Stomach smooth muscle (tissue), 2 donors: ENCODE data around the gene ANK2.

Experiments used
- H3K27ac ChIP-seq: one replicate; pipeline ENCODE4 v1.7.0; 2013; ENCODE audit warnings: mild to moderate bottlenecking, low read length, inconsistent platforms
- H3K27me3 ChIP-seq, 2 donors: one replicate each; pipeline ENCODE4 v1.7.0; 2013; ENCODE audit warnings: low read length in 2 of 2; ENCODE audit not compliant: insufficient read depth in 2 of 2, control insufficient read depth in 1 of 2
- H3K36me3 ChIP-seq, 2 donors: one replicate each; pipeline ENCODE4 v1.7.0; 2013; ENCODE audit warnings: low read length in 2 of 2; ENCODE audit not compliant: control insufficient read depth in 2 of 2, insufficient read depth in 2 of 2
- H3K4me1 ChIP-seq: one replicate; pipeline ENCODE4 v1.7.0; 2013; ENCODE audit warnings: low read length; ENCODE audit not compliant: control insufficient read depth, insufficient read depth
- H3K4me3 ChIP-seq, 2 donors: one replicate each; pipeline ENCODE4 v1.7.0; 2013; ENCODE audit warnings: low read length in 2 of 2
- H3K9ac ChIP-seq, 2 donors: one replicate each; pipeline ENCODE4 v1.7.0; 2013; ENCODE audit warnings: low read length in 2 of 2, mild to moderate bottlenecking in 1 of 2
- H3K9me3 ChIP-seq, 2 donors: one replicate each; pipeline ENCODE4 v1.7.0; 2013; ENCODE audit warnings: low read length in 2 of 2; ENCODE audit not compliant: control insufficient read depth in 2 of 2
- donor health status: healthy.
- donor health status: Pancreatic carcinoma.

ANK2 gene

GRCh38 chr4:113407409-113407808 is 358.0 kb downstream of the ANK2 start:
- no peak overlapping the region for H3K27ac ChIP-seq
- H3K36me3 ChIP-seq: no peaks in the 10 kb centered on the region
- H3K9me3 ChIP-seq: no peaks in the 10 kb centered on the region
- H3K4me3 ChIP-seq: no peak overlapping the region
- no peaks in the 10 kb centered on the region for H3K4me1 ChIP-seq
- H3K9ac ChIP-seq: no peak overlapping the region
- H3K27me3 ChIP-seq: no peaks in the 10 kb centered on the region

- no peaks in the 10 kb centered on the region for H3K36me3 ChIP-seq
- H3K27me3 ChIP-seq: no peaks in the 10 kb centered on the region
- H3K4me1 ChIP-seq: no peaks in the 10 kb centered on the region
- H3K27ac ChIP-seq: no peak overlapping the region
- H3K9ac ChIP-seq: no peak overlapping the region
- no peaks in the 10 kb centered on the region for H3K9me3 ChIP-seq
- H3K4me3 ChIP-seq: no peak overlapping the region
Observed at GRCh38 chr4:113409181-113409580, 359.7 kb downstream of the ANK2 start.

GRCh38 chr4:113410686-113411085 is 361.2 kb downstream of the ANK2 start:
- H3K27ac ChIP-seq: no peak overlapping the region
- no peaks in the 10 kb centered on the region for H3K27me3 ChIP-seq
- no peaks in the 10 kb centered on the region for H3K36me3 ChIP-seq
- no peak overlapping the region for H3K4me3 ChIP-seq
- no peaks in the 10 kb centered on the region for H3K4me1 ChIP-seq
- no peaks in the 10 kb centered on the region for H3K9me3 ChIP-seq
- H3K9ac ChIP-seq: no peak overlapping the region

GRCh38 chr4:113411496-113411938 is 362.1 kb downstream of the ANK2 start:
- Histone ChIP-seq H3K9ac (no peak overlapping the region), H3K27ac (no peak overlapping the region), H3K4me3 (no peak overlapping the region), H3K9me3 (no peaks in the 10 kb centered on the region), H3K36me3 (no peaks in the 10 kb centered on the region), H3K4me1 (no peaks in the 10 kb centered on the region), H3K27me3 (no peaks in the 10 kb centered on the region)

- H3K9me3 ChIP-seq: peaks cover 0 to 2% of the 10 kb centered on the region in 2 donors
- no peak overlapping the region for H3K9ac ChIP-seq
- no peak overlapping the region for H3K4me3 ChIP-seq
- H3K27ac ChIP-seq: no peak overlapping the region
- H3K4me1 ChIP-seq: no peaks in the 10 kb centered on the region
- H3K36me3 ChIP-seq: no peaks in the 10 kb centered on the region
- H3K27me3 ChIP-seq: no peaks in the 10 kb centered on the region
Observed at GRCh38 chr4:113419631-113420030, 370.2 kb downstream of the ANK2 start.

- Histone ChIP-seq H3K36me3 (no peaks in the 10 kb centered on the region), H3K9me3 (peaks cover 0 to 2% of the 10 kb centered on the region in 2 donors), H3K4me3 (no peak overlapping the region), H3K9ac (no peak overlapping the region), H3K27ac (no peak overlapping the region), H3K4me1 (no peaks in the 10 kb centered on the region), H3K27me3 (no peaks in the 10 kb centered on the region)
Observed at GRCh38 chr4:113420938-113421337, 371.5 kb downstream of the ANK2 start.

GRCh38 chr4:113423631-113424030 is 374.2 kb downstream of the ANK2 start:
- Histone ChIP-seq H3K36me3 (no peaks in the 10 kb centered on the region), H3K4me1 (no peaks in the 10 kb centered on the region), H3K27ac (no peak overlapping the region), H3K9ac (no peak overlapping the region), H3K4me3 (no peak overlapping the region), H3K27me3 (no peaks in the 10 kb centered on the region), H3K9me3 (peaks cover 0 to 2% of the 10 kb centered on the region in 2 donors)

GRCh38 chr4:113433116-113433515 is 383.7 kb downstream of the ANK2 start:
- no peak overlapping the region for H3K27ac ChIP-seq

More at GRCh38 chr4:113433116-113433515, 383.7 kb downstream of the ANK2 start:
- H3K4me1 ChIP-seq: peaks cover 12% of the 10 kb centered on the region
- H3K36me3 ChIP-seq: no peaks in the 10 kb centered on the region
- no peaks in the 10 kb centered on the region for H3K9me3 ChIP-seq
- no peak overlapping the region for H3K4me3 ChIP-seq
- H3K27me3 ChIP-seq: no peaks in the 10 kb centered on the region
- H3K9ac ChIP-seq: no peak overlapping the region
